IPS-NIHi7 (cell line): ENCODE results near the gene IGFBP1.
A peak's percentile ranks its signal among the peaks of the same experiment; 100 is the strongest.

Experiments
- DNase-seq: peaks from one replicate; pipeline ENCODE4 v3.0.0; 2012; ENCODE audit warnings: mixed read lengths; ENCODE audit errors: extremely low spot score

IGFBP1 gene

GRCh38 chr7:45902820-45903219 lies 14.5 kb downstream of the IGFBP1 start:
- no peak for DNase-seq

- DNase-seq: no peak
Observed at GRCh38 chr7:45909561-45909960, 21.3 kb downstream of the IGFBP1 start.

GRCh38 chr7:45910855-45911254 lies 22.6 kb downstream of the IGFBP1 start:
- no peak for DNase-seq

GRCh38 chr7:45911311-45911710 lies 23.0 kb downstream of the IGFBP1 start:
- DNase-seq: no peak

- DNase-seq: no peak
Observed at GRCh38 chr7:45912972-45913371, 24.7 kb downstream of the IGFBP1 start.

GRCh38 chr7:45914911-45915310 lies 26.6 kb downstream of the IGFBP1 start:
- no peak for DNase-seq

- no peak for DNase-seq
Observed at GRCh38 chr7:45915606-45916005, 27.3 kb downstream of the IGFBP1 start.

- no peak for DNase-seq
Observed at GRCh38 chr7:45917064-45917463, 28.8 kb downstream of the IGFBP1 start.

GRCh38 chr7:45917658-45918057 lies 29.4 kb downstream of the IGFBP1 start:
- peak; percentile 80 for DNase-seq

GRCh38 chr7:45918556-45918955 lies 30.3 kb downstream of the IGFBP1 start:
- no peak for DNase-seq

GRCh38 chr7:45919231-45919784 lies 31.0 kb downstream of the IGFBP1 start:
- DNase-seq: no peak

- DNase-seq: no peak
Observed at GRCh38 chr7:45919993-45920459, 31.7 kb downstream of the IGFBP1 start.

GRCh38 chr7:45920502-45921380 lies 32.5 kb downstream of the IGFBP1 start, which contains the start of gene IGFBP3:
Gene IGFBP3, minus strand, starts transcription at chr7:45921272. Its CDS starts 132 bp downstream, at chr7:45921140.
- DNase-seq: peak; percentile 70

- peak; percentile 39 for DNase-seq
Observed at GRCh38 chr7:45921381-45921698, 33.1 kb downstream of the IGFBP1 start.

- peak; percentile 61 for DNase-seq
Observed at GRCh38 chr7:45921699-45922519, 33.6 kb downstream of the IGFBP1 start.

- no peak for DNase-seq
Observed at GRCh38 chr7:45922810-45923209, 34.5 kb downstream of the IGFBP1 start.

GRCh38 chr7:45923290-45923689 lies 35.0 kb downstream of the IGFBP1 start:
- DNase-seq: peak; percentile 55

- no peak for DNase-seq
Observed at GRCh38 chr7:45923818-45924217, 35.5 kb downstream of the IGFBP1 start.

- no peak for DNase-seq
Observed at GRCh38 chr7:45924283-45924682, 36.0 kb downstream of the IGFBP1 start.

- no peak for DNase-seq
Observed at GRCh38 chr7:45927721-45928120, 39.4 kb downstream of the IGFBP1 start.

GRCh38 chr7:45930967-45931366 lies 42.7 kb downstream of the IGFBP1 start:
- DNase-seq: no peak

- no peak for DNase-seq
Observed at GRCh38 chr7:45937301-45937700, 49.0 kb downstream of the IGFBP1 start.
